HCT116 (cell line): ENCODE measurements around the gene PTPN18. TPM values are rescaled to one million over a fixed set of nuclear protein-coding genes. Genes with fewer than 3 reads are reported as not detected.

Source experiments
- ATAC-seq: fragments of 200-7000 bp; cut with Tn5 transposase; 2 replicates; pipeline ENCODE4 v1.9.1; 2020; ENCODE audit warnings: mild to moderate bottlenecking, moderate library complexity
- BruUV-seq: library from RNA; stranded (reverse); fragments of 400-500 nt; replicated peaks from 2 replicates; lab custom pipeline; 2021; lab: Mats Ljungman, UMichigan
- CTCF ChIA-PET: fragments of 300-600 bp; sonication (Branson Sonifier 250); formaldehyde crosslinking; loops from one replicate; lab custom pipeline; 2021; ENCODE audit warnings: antibody characterized with exemption; lab: Charles Lee
- POLR2A ChIA-PET: fragments of 300-600, 350-600 bp; sonication (Branson Sonifier 250); formaldehyde crosslinking; loops from one replicate; lab custom pipeline; 2021; ENCODE audit warnings: antibody characterized with exemption; lab: Charles Lee
- RAD21 ChIA-PET, 2 experiments: fragments of 300-600 bp; sonication (Branson Sonifier 250); formaldehyde crosslinking; loops; one replicate each; lab custom pipeline; 2023; ENCODE audit warnings: low total read pairs in 2 of 2; ENCODE audit not compliant: uncharacterized antibody in 2 of 2, unreplicated experiment in 2 of 2, low non-redundant PET in 1 of 2; lab: Charles Lee
- DNase-seq: peaks from one replicate; pipeline ENCODE4 v3.0.0-alpha.2; 2010; ENCODE audit warnings: low read depth, low spot score
- H2AFZ ChIP-seq: fragments of 200-600 bp; shearing (Covaris generic), sonication (generic); 2 replicates; pipeline ENCODE4 v1.6.1; 2017; ENCODE audit warnings: low read depth, mixed run types, mixed read lengths, antibody characterized with exemption, low read length; ENCODE audit not compliant: poor library complexity, severe bottlenecking
- H3K27ac ChIP-seq: 2 replicates; pipeline ENCODE4 v1.5.1; 2012; ENCODE audit warnings: low read depth, low read length
- H3K27me3 ChIP-seq: fragments of 200-600 bp; sonication (generic); 2 replicates; pipeline ENCODE4 v1.6.1; 2016; ENCODE audit warnings: mixed run types, low read length, mixed read lengths; ENCODE audit not compliant: insufficient read depth
- H3K36me3 ChIP-seq, 2 experiments: fragments of 200-500 bp in 1 of 2; fragments of 200-600 bp in 1 of 2; sonication (Bioruptor generic) in 1 of 2; sonication (generic) in 1 of 2; 2 replicates each; pipeline versions ENCODE4 v1.5.1 to v1.6.1; 2014 to 2016; ENCODE audit warnings: low read length in 2 of 2, inconsistent platforms in 1 of 2, mixed read lengths in 1 of 2, mixed run types in 1 of 2; ENCODE audit not compliant: insufficient read depth in 2 of 2, control insufficient read depth in 1 of 2
- H3K4me1 ChIP-seq, 2 experiments: fragments of 200-600 bp in 1 of 2; sonication (generic) in 1 of 2; 2 replicates each; pipeline versions ENCODE4 v1.5.1 to v1.6.1; 2012 to 2017; ENCODE audit warnings: low read length in 2 of 2, inconsistent platforms in 1 of 2, mild to moderate bottlenecking in 1 of 2, mixed read lengths in 1 of 2, mixed run types in 1 of 2, moderate library complexity in 1 of 2; ENCODE audit not compliant: insufficient read depth in 2 of 2, control insufficient read depth in 1 of 2
- H3K4me2 ChIP-seq: fragments of 200-600 bp; sonication (generic); 2 replicates; pipeline ENCODE4 v1.6.1; 2017; ENCODE audit warnings: mixed run types, low read length, mixed read lengths
- H3K4me3 ChIP-seq, 2 experiments: fragments of 200-600 bp in 1 of 2; sonication (generic) in 1 of 2; replicated peaks in 1 of 2; 2 replicates each; pipeline ENCODE4 v1.5.1; 2011 to 2016; ENCODE audit warnings: low read length in 2 of 2, control low read depth in 1 of 2, low read depth in 1 of 2, mild to moderate bottlenecking in 1 of 2, mixed read lengths in 1 of 2, mixed run types in 1 of 2
- H3K79me2 ChIP-seq: fragments of 200-600 bp; sonication (generic); 2 replicates; pipeline ENCODE4 v1.6.1; 2017; ENCODE audit warnings: mild to moderate bottlenecking, mixed run types, low read length, moderate library complexity, mixed read lengths; ENCODE audit not compliant: insufficient read depth
- H3K9ac ChIP-seq: fragments of 200-600 bp; sonication (generic); 2 replicates; pipeline ENCODE4 v1.6.1; 2016; ENCODE audit warnings: low read length, mixed read lengths
- H3K9me2 ChIP-seq: fragments of 200-600 bp; sonication (generic), shearing (Covaris generic); 2 replicates; pipeline ENCODE4 v1.6.1; 2017; ENCODE audit warnings: mixed run types, mild to moderate bottlenecking, moderate library complexity; ENCODE audit not compliant: insufficient read depth
- H3K9me3 ChIP-seq, 2 experiments: fragments of 200-500 bp in 1 of 2; fragments of 200-600 bp in 1 of 2; sonication (Bioruptor generic) in 1 of 2; sonication (generic) in 1 of 2; 2 replicates each; pipeline ENCODE4 v1.6.1; 2014 to 2017; ENCODE audit warnings: low read length in 2 of 2, mixed read lengths in 2 of 2, inconsistent platforms in 1 of 2, low read depth in 1 of 2, mild to moderate bottlenecking in 1 of 2, mixed run types in 1 of 2, moderate library complexity in 1 of 2; ENCODE audit not compliant: control insufficient read depth in 1 of 2, insufficient read depth in 1 of 2
- H4K20me1 ChIP-seq: fragments of 200-600 bp; sonication (generic), shearing (Covaris generic); 2 replicates; pipeline ENCODE4 v1.6.1; 2017; ENCODE audit warnings: mixed run types, mild to moderate bottlenecking, moderate library complexity; ENCODE audit not compliant: insufficient read depth
- CBX3 ChIP-seq: IDR thresholded peaks from 2 replicates; pipeline ENCODE4 v1.6.1; 2012; ENCODE audit warnings: low read depth
- ELF1 ChIP-seq: IDR thresholded peaks from 2 replicates; pipeline ENCODE4 v1.6.1; 2012; ENCODE audit warnings: low read depth, borderline replicate concordance
- POLR2A ChIP-seq: IDR thresholded peaks from 2 replicates; pipeline ENCODE4 v1.7.0; 2011; ENCODE audit warnings: borderline replicate concordance; ENCODE audit not compliant: insufficient read depth, insufficient read length; ENCODE audit errors: extremely low read depth
- POLR2AphosphoS5 ChIP-seq: IDR thresholded peaks from 2 replicates; pipeline ENCODE4 v1.6.1; 2011; ENCODE audit warnings: mild to moderate bottlenecking, low read depth, low read length, moderate library complexity
- SIN3A ChIP-seq: IDR thresholded peaks from 2 replicates; pipeline ENCODE4 v1.6.1; 2012; ENCODE audit warnings: low read depth
- SP1 ChIP-seq: IDR thresholded peaks from 2 replicates; pipeline ENCODE4 v1.6.1; 2012; ENCODE audit warnings: low read depth
- ZFX ChIP-seq: fragments of 450-650 bp; IDR thresholded peaks from 2 replicates; pipeline ENCODE4 v1.6.1; 2017
- intact Hi-C: fragments of 100-400 bp; cut with micrococcal nuclease; formaldehyde crosslinking; loops from 2 replicates; pipeline ENCODE4 v1.10.0; 2022
- total RNA-seq: library from RNA; stranded (reverse); gene quantifications from one replicate; pipeline ENCODE4 v1.2.1, GENCODE V29; 2021; ENCODE audit not compliant: unreplicated experiment
- TF ChIP-seq, protein P1 (sequence below): IDR thresholded peaks from 2 replicates; pipeline ENCODE4 v1.6.1; 2011; ENCODE audit warnings: mild to moderate bottlenecking, low read length, moderate library complexity; ENCODE audit not compliant: insufficient replicate concordance; ENCODE audit errors: extremely low read depth
- TF ChIP-seq, protein P2 (sequence below), 3 experiments: fragments of 200-600 bp in 1 of 3; sonication (generic) in 1 of 3; IDR thresholded peaks in 2 of 3; conservative IDR thresholded peaks in 1 of 3; 2 replicates each; pipeline ENCODE4 v1.5.1; 2012 to 2017; ENCODE audit warnings: low read depth in 2 of 3, low read length in 2 of 3, antibody characterized with exemption in 1 of 3, borderline replicate concordance in 1 of 3, control low read depth in 1 of 3, mild to moderate bottlenecking in 1 of 3, mixed read lengths in 1 of 3, mixed run types in 1 of 3, moderate library complexity in 1 of 3; ENCODE audit not compliant: insufficient read depth in 1 of 3
- TF ChIP-seq, protein P3 (sequence below): IDR thresholded peaks from 2 replicates; pipeline ENCODE4 v1.6.1; 2012
- TF ChIP-seq, protein P4 (sequence below): IDR thresholded peaks from 2 replicates; pipeline ENCODE4 v1.6.1; 2012
- TF ChIP-seq, protein P5 (sequence below): IDR thresholded peaks from 2 replicates; pipeline ENCODE4 v1.6.1; 2012; ENCODE audit warnings: low read depth

The PTPN18 gene
- total RNA-seq, 1 experiment from 2014 or later, result 52.4 TPM

DNA sequence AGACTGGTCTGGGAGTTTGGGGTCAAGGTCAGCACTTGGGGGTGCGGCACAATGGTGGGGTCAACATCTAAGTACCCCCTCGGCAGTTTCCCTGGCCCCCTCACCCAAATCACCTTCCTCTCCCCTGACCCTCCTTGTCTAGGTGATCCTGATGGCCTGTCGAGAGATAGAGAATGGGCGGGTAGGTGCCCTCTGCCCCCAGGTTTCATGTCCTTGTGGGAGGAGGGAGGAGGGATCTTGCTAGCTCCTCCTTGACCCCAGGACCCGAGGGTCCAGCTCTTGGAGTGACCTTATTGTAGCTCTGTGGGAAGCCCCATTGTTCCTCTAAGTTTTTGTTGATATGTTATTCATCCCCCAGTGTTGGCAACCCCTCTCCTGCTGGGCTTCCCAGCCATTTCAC is 3.6 kb downstream of the PTPN18 start:
- POLR2A ChIA-PET, result no interaction called here
- Histone ChIP-seq H3K36me3 (no peaks in the 10 kb centered on the region; a peak in 1 of 4 replicates), H4K20me1 (no peaks in the 10 kb centered on the region), H3K9ac (no peak overlapping the region), H3K4me3 (no peak overlapping the region), H2AFZ (no peak overlapping the region), H3K27ac (no peak overlapping the region), H3K4me1 (peaks cover 0 to 19% of the 10 kb centered on the region in 2 experiments; a peak in 2 of 4 replicates), H3K27me3 (no peaks in the 10 kb centered on the region), H3K9me3 (no peaks in the 10 kb centered on the region), H3K79me2 (no peaks in the 10 kb centered on the region; the same call in none of the 2 replicates), H3K9me2 (no peaks in the 10 kb centered on the region), H3K4me2 (no peak overlapping the region)
- no peak for DNase-seq
- intact Hi-C loops, result no loop called here
- TF ChIP-seq, protein P1, sequence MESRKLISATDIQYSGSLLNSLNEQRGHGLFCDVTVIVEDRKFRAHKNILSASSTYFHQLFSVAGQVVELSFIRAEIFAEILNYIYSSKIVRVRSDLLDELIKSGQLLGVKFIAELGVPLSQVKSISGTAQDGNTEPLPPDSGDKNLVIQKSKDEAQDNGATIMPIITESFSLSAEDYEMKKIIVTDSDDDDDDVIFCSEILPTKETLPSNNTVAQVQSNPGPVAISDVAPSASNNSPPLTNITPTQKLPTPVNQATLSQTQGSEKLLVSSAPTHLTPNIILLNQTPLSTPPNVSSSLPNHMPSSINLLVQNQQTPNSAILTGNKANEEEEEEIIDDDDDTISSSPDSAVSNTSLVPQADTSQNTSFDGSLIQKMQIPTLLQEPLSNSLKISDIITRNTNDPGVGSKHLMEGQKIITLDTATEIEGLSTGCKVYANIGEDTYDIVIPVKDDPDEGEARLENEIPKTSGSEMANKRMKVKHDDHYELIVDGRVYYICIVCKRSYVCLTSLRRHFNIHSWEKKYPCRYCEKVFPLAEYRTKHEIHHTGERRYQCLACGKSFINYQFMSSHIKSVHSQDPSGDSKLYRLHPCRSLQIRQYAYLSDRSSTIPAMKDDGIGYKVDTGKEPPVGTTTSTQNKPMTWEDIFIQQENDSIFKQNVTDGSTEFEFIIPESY, result no peak
- TF ChIP-seq, protein P2, sequence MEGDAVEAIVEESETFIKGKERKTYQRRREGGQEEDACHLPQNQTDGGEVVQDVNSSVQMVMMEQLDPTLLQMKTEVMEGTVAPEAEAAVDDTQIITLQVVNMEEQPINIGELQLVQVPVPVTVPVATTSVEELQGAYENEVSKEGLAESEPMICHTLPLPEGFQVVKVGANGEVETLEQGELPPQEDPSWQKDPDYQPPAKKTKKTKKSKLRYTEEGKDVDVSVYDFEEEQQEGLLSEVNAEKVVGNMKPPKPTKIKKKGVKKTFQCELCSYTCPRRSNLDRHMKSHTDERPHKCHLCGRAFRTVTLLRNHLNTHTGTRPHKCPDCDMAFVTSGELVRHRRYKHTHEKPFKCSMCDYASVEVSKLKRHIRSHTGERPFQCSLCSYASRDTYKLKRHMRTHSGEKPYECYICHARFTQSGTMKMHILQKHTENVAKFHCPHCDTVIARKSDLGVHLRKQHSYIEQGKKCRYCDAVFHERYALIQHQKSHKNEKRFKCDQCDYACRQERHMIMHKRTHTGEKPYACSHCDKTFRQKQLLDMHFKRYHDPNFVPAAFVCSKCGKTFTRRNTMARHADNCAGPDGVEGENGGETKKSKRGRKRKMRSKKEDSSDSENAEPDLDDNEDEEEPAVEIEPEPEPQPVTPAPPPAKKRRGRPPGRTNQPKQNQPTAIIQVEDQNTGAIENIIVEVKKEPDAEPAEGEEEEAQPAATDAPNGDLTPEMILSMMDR (IDR thresholded peaks at IDR 0.05 in 2 of 3, conservative IDR thresholded peaks at IDR 0.05 in 1 of 3; ENCODE audit: borderline replicate concordance in 1 of 3, insufficient read depth in 1 of 3, low read depth in 2 of 3, low read length in 2 of 3), result no peak
- TF ChIP-seq, protein P3, sequence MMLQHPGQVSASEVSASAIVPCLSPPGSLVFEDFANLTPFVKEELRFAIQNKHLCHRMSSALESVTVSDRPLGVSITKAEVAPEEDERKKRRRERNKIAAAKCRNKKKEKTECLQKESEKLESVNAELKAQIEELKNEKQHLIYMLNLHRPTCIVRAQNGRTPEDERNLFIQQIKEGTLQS, result no peak
- no peak for TF ChIP-seq SIN3A
- TF ChIP-seq CBX3, result no peak
- no peak for TF ChIP-seq POLR2A
- TF ChIP-seq SP1, result no peak
- TF ChIP-seq, protein P4, sequence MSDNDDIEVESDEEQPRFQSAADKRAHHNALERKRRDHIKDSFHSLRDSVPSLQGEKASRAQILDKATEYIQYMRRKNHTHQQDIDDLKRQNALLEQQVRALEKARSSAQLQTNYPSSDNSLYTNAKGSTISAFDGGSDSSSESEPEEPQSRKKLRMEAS, result no peak
- TF ChIP-seq, protein P5, sequence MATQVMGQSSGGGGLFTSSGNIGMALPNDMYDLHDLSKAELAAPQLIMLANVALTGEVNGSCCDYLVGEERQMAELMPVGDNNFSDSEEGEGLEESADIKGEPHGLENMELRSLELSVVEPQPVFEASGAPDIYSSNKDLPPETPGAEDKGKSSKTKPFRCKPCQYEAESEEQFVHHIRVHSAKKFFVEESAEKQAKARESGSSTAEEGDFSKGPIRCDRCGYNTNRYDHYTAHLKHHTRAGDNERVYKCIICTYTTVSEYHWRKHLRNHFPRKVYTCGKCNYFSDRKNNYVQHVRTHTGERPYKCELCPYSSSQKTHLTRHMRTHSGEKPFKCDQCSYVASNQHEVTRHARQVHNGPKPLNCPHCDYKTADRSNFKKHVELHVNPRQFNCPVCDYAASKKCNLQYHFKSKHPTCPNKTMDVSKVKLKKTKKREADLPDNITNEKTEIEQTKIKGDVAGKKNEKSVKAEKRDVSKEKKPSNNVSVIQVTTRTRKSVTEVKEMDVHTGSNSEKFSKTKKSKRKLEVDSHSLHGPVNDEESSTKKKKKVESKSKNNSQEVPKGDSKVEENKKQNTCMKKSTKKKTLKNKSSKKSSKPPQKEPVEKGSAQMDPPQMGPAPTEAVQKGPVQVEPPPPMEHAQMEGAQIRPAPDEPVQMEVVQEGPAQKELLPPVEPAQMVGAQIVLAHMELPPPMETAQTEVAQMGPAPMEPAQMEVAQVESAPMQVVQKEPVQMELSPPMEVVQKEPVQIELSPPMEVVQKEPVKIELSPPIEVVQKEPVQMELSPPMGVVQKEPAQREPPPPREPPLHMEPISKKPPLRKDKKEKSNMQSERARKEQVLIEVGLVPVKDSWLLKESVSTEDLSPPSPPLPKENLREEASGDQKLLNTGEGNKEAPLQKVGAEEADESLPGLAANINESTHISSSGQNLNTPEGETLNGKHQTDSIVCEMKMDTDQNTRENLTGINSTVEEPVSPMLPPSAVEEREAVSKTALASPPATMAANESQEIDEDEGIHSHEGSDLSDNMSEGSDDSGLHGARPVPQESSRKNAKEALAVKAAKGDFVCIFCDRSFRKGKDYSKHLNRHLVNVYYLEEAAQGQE, result no peak
- no peak for TF ChIP-seq ZFX
- no peak for TF ChIP-seq POLR2AphosphoS5
- TF ChIP-seq ELF1, result no peak
- no peak for ATAC-seq
- CTCF ChIA-PET, result no interaction called here
- BruUV-seq, result no TSS peak
- RAD21 ChIA-PET, result no interaction called here
